Ovary (tissue), 9 donors: Measurements from ENCODE around the gene NTRK2. TPM values are rescaled to one million over a fixed set of nuclear protein-coding genes. Genes with fewer than 3 reads are reported as not detected.

Experiments
- DNase-seq, 5 donors: peaks; one replicate each; pipeline ENCODE4 v3.0.0-alpha.2; 2019 to 2020
- H3K27ac ChIP-seq, 2 donors: fragments of 200-600 bp; one replicate each; pipeline versions ENCODE4 v1.5.1 to v1.8.0; 2019 to 2022
- H3K27me3 ChIP-seq: fragments of 200-600 bp; one replicate; pipeline ENCODE4 v1.8.0; 2022
- H3K36me3 ChIP-seq: fragments of 200-600 bp; sonication (generic); one replicate; pipeline ENCODE4 v1.5.1; 2019
- H3K4me1 ChIP-seq: one replicate; pipeline ENCODE4 v1.8.1; 2013; ENCODE audit warnings: mild to moderate bottlenecking, moderate library complexity; ENCODE audit not compliant: insufficient read depth
- H3K4me3 ChIP-seq: fragments of 200-600 bp; sonication (generic); one replicate; pipeline ENCODE4 v1.5.1; 2017
- H3K9me3 ChIP-seq, 2 donors: fragments of 200-600 bp in 1 of 2; sonication (generic) in 1 of 2; one replicate each; pipeline versions ENCODE4 v1.5.1 to v1.8.1; 2013 to 2019; ENCODE audit warnings: mild to moderate bottlenecking in 1 of 2, moderate library complexity in 1 of 2
- CTCF ChIP-seq, 3 donors: fragments of 450-650 bp in 2 of 3; fragments of 200-600 bp in 1 of 3; IDR thresholded peaks; one replicate each; pipeline versions ENCODE4 v1.5.1 to v1.8.0; 2016 to 2022; ENCODE audit warnings: antibody characterized with exemption in 3 of 3, mild to moderate bottlenecking in 1 of 3
- EP300 ChIP-seq: sonication (generic); formaldehyde crosslinking; IDR thresholded peaks from one replicate; pipeline ENCODE4 v1.6.1; 2017; ENCODE audit warnings: antibody characterized with exemption
- POLR2A ChIP-seq: fragments of 450-650 bp; IDR thresholded peaks from one replicate; pipeline ENCODE4 v1.6.1; 2017; ENCODE audit warnings: antibody characterized with exemption, mild to moderate bottlenecking, moderate library complexity
- WGBS, 3 donors: extraction: QIAGEN DNeasy Blood & Tissue Kit in 1 of 3; methylation state at CpG; one replicate each; pipeline versions ENCODE4 v1.1.5 to v1.1.7; 2013 to 2017; 5-methylcytosine and 5-hydroxymethylcytosine counted together
- intact Hi-C, 4 donors: fragments of 100-400 bp; cut with DNase I; formaldehyde crosslinking; loops; one replicate each; pipeline versions ENCODE4 v1.11.0 to v1.15.1; 2022 to 2023
- polyA plus RNA-seq, 2 donors: library from polyadenylated mRNA; stranded (reverse); fragments of 200-250 nt in 1 of 2; fragments of 350-450 nt in 1 of 2; fragmentation: Illumina TruSeq in 1 of 2; extraction: RNeasy Lipid Tissue Mini Kit (QIAGEN cat#74804) in 1 of 2; gene quantifications; one replicate each; pipeline ENCODE4 v1.2.3, GENCODE V29; 2013 to 2014
- total RNA-seq, 7 donors: library from RNA; depleted of rRNA in 2 of 7; stranded (reverse); fragments of >200 nt in 2 of 7; fragmentation: NEBNext Ultra II Directional in 3 of 7; extraction: Animal tissue kit (Norgen Biotek cat#: 25700) in 3 of 7; gene quantifications; one replicate each; pipeline versions ENCODE4 v1.1.0 to v1.2.4, GENCODE V29; 2016 to 2023
- donor health status: DM: no; HTN: no; CAD: no; lungs with moderate emphysema.
- donor health status: DM: no; HTN: no; CAD: no.
- donor health status: Bipolar disorder and iron deficiency.
- donor health status: DM: yes; HTN: yes; CAD: no.
- donor health status: DM: no; HTN: no; CAD: no.
- donor health status: DM: yes; HTN: yes; CAD: no.

Gene NTRK2
- total and polyA plus RNA-seq, 9 donors: 6.4 to 31.1 (median 10.8) TPM

GRCh38 chr9:84742261-84742660 is 72.7 kb downstream of the NTRK2 start:
- Histone ChIP-seq H3K27ac (no peak overlapping the region), H3K36me3 (no peaks in the 10 kb centered on the region), H3K27me3 (no peaks in the 10 kb centered on the region), H3K4me1 (no peaks in the 10 kb centered on the region), H3K4me3 (no peak overlapping the region), H3K9me3 (no peaks in the 10 kb centered on the region)
- 93 to 98% (median 97%) methylated on average over 4 of the region's 4 CpGs for WGBS, 3 donors
- TF ChIP-seq POLR2A (no peak), EP300 (no peak), CTCF (IDR thresholded peaks at IDR 0.05) (no peak)
- no peak for DNase-seq
- intact Hi-C loops: no loop called here

GRCh38 chr9:84744195-84744594 is 74.7 kb downstream of the NTRK2 start:
- DNase-seq: no peak
- WGBS, 3 donors: 93 to 98% (median 97%) methylated on average over 7 of the region's 7 CpGs
- H3K27me3 ChIP-seq: no peaks in the 10 kb centered on the region
- intact Hi-C loops: no loop called here
- no peaks in the 10 kb centered on the region for H3K36me3 ChIP-seq
- H3K27ac ChIP-seq: no peak overlapping the region
- H3K9me3 ChIP-seq: no peaks in the 10 kb centered on the region
- no peaks in the 10 kb centered on the region for H3K4me1 ChIP-seq
- TF ChIP-seq CTCF (IDR thresholded peaks at IDR 0.05) (no peak), EP300 (no peak), POLR2A (no peak)
- H3K4me3 ChIP-seq: no peak overlapping the region

GRCh38 chr9:84744726-84745125 is 75.2 kb downstream of the NTRK2 start:
- H3K27me3 ChIP-seq: no peaks in the 10 kb centered on the region
- DNase-seq: no peak
- intact Hi-C loops: no loop called here
- WGBS, 3 donors: 94 to 95% (median 95%) methylated on average over 11 of the region's 11 CpGs
- no peak overlapping the region for H3K4me3 ChIP-seq
- no peak for TF ChIP-seq CTCF (IDR thresholded peaks at IDR 0.05)
- no peak for TF ChIP-seq EP300
- no peak for TF ChIP-seq POLR2A
- no peaks in the 10 kb centered on the region for H3K4me1 ChIP-seq
- H3K27ac ChIP-seq: no peak overlapping the region
- no peaks in the 10 kb centered on the region for H3K36me3 ChIP-seq
- H3K9me3 ChIP-seq: no peaks in the 10 kb centered on the region

- no peak for DNase-seq
- no peaks in the 10 kb centered on the region for H3K9me3 ChIP-seq
- no peak overlapping the region for H3K27ac ChIP-seq
- no peaks in the 10 kb centered on the region for H3K36me3 ChIP-seq
- H3K4me1 ChIP-seq: peaks cover 1% of the 10 kb centered on the region
- H3K27me3 ChIP-seq: no peaks in the 10 kb centered on the region
- WGBS, 3 donors: 84 to 87% (median 86%) methylated on average over 2 of the region's 2 CpGs
- TF ChIP-seq EP300 (no peak), POLR2A (no peak), CTCF (IDR thresholded peaks at IDR 0.05) (no peak)
- H3K4me3 ChIP-seq: no peak overlapping the region
- intact Hi-C loops: no loop called here
Measured at GRCh38 chr9:84748112-84748511, 78.6 kb downstream of the NTRK2 start.
